Ovary (tissue), 3 donors: ENCODE measurements around the gene MBP.

Experiments
- CTCF ChIP-seq, 3 donors: fragments of 450-650 bp in 2 of 3; fragments of 200-600 bp in 1 of 3; IDR thresholded peaks; one replicate each; pipeline versions ENCODE4 v1.5.1 to v1.8.0; 2016 to 2022; ENCODE audit warnings: antibody characterized with exemption in 3 of 3, mild to moderate bottlenecking in 1 of 3
- POLR2A ChIP-seq: fragments of 450-650 bp; IDR thresholded peaks from one replicate; pipeline ENCODE4 v1.6.1; 2017; ENCODE audit warnings: antibody characterized with exemption, mild to moderate bottlenecking, moderate library complexity
- donor health status: DM: no; HTN: no; CAD: no.

DNA sequence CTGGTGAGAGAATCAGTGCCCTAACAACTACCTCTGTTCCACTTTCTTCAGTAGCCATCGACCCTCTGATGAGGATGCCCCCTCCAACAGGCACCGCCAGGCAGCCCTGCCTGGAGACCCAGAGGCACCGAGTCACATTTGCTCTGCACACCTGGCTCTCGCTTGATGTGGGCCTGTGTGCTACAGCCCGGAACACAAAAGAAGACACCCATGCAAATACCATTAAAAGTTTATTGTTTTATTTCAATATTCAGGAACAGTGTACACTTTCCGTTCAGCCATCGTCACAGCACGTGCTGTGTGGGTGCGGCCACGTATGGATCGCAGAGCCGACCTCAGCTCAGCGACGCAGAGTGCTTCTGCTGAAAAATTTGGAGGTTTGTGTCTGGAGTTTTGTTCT lies 154.0 kb downstream of the MBP start:
- no peak for TF ChIP-seq CTCF (IDR thresholded peaks at IDR 0.05)
- TF ChIP-seq POLR2A, result no peak
